ENCODE measurements around the gene ITGA5.

The ITGA5 gene

DNA sequence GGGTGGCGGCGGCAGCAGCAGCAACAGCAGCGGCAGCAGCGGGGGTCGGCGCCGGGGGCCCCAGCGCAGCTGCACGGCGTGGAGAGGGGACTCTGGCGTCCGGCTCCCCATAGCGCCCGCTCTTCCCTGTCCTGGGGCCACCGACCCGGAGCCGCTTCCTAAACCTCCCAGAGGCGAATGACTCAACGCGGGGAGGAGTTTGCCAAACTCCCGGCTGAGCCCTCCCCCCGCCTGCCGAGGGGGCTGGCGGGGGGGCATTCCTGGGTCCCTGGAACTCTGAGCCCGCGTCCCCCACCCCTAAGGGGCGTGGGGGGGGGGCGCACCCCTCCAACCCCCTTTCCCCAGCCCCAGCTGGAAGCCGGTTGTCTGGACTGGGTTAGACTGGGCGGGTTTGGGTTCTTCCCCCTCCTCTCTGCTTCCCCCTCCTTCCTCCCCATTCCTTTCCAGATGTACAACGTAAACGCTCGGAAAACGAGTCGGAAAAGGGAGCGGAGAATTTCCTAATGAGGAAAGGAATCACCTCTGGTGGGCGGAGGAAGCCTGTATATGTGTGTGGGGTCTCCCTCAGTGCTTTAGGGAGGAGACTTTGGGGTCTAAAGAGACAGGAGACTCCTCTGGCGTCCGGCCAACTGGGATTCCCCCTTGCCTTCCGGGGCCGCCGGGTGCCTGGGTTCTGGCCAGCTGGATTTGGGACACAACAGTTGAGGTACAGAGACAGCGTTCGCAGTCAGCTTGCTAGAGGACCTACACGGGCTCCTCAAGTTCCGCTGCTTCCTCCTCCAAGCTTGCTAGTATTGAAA is at the start of gene ITGA5:
ITGA5 (minus strand) TSS at position 179 of the 800 bp plus-strand sequence; CDS start at position 111, 68 bp downstream.
- DNase-seq (ENCODE audit: low spot score) = peak; percentile 48

DNA sequence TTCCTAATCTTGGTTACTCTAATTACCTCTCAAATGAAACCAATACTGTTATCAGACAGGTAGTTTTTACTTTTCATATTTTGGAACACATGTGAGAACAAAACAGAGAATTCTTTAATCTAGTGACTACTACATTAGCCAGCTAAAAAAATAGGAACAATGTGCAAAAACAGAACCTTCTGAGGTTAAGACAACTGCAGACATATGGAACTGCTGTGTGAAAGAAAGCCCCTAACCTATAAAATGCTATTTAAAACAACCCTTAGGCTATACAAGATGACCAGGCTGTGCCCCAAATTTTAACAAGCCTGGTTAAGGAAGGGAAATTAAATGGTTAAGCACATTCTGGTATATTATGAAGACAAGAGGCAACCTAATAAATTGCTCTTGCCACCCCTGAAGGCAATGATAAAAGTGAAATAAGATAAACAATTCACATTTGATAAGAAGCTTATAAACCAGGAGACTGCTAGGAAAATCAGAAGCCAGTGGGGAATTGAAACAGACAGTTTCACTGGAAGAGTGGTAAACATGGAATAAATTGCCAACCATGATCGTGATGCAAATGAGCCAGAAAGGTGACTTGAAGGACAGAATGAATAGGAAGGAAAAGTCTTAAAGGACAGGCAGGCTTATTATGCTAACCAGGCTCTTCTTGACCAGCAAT is 46.9 kb upstream of the ITGA5 start:
- no peak for DNase-seq (ENCODE audit: low spot score)

DNA sequence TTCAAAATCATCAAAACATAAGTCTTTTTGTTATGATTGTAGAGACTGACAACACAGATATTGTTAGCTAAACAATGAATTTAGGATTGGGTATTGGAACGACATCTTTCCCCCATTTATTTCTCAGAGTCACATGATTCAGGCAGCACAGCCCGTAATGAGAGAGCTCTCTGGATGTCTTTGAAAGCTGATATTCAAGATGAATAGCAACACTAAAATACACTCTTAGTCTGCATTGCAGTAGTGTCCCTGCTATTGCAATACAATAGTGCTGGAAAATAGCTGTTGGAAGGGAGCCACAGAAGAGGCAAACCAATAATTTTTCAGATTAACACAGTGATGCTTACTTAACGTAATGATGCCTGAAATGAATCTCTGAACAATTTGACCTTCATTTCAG is 44.4 kb upstream of the ITGA5 start:
- DNase-seq (ENCODE audit: low spot score) = no peak

DNA sequence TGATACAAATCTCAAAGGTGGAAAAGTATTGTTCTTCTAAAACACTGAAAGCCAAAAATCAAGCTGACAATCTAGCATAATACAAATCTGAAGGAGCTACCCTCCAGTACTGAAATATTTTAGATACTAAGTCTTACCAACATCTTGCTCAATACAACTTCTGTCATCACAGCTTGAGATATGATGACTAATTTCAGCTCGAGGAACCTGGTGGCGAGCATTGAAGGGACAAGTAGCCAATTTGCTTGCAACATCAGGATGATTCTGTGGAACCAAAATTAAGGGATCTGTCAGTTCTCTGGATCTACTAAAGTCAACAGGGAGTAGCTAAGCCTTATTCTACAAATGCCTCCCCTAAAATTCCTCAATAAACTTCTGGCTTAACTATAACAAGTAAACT is 44.0 kb upstream of the ITGA5 start:
- no peak for DNase-seq (ENCODE audit: low spot score)

DNA sequence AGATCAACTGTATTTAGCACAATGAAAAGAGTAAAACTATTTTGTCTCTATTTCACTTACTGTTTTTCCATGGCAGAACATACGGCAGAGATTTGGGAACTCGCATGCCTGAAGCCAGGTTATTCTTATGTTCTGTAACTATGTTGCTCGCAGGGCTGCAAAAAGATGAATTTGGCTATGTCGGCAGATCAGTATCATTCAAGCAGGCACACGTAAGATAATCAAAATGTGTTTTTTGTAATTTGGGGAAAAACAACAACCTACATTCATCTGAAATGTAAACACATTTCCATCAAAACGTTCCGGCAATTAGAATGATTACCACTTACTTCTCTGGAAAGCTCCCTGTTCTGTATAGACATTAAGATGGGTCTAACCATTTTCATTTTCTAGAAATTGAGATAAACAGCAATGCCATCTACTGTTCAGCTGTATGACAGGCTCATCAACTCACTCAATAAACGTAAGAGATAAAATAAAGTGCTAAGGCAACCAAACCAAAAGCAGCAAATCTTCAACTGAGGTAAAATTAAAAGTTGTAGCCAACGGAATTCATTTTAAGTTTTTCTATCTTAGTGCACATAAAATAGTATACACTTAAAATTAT is 41.4 kb upstream of the ITGA5 start:
- no peak for DNase-seq (ENCODE audit: low spot score)

DNA sequence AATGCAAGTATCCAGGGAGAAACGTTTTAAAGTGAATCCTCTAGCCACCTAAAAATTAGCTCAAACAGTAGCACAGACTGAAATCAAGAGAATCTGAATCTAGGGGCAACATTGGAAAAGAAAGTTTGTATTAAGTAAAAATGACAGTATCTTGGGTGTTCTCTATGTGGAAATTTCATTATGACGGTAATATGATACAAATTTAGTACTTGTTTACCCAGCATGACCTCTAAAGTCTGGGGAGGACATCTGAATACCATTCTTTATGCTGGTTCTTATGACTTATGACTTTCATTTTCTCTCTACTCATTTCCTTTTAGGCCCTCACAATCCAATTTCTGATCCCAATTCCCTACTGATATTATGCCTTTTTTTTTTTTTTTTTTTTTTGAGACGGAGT is 40.3 kb upstream of the ITGA5 start:
- DNase-seq (ENCODE audit: low spot score) = no peak

DNA sequence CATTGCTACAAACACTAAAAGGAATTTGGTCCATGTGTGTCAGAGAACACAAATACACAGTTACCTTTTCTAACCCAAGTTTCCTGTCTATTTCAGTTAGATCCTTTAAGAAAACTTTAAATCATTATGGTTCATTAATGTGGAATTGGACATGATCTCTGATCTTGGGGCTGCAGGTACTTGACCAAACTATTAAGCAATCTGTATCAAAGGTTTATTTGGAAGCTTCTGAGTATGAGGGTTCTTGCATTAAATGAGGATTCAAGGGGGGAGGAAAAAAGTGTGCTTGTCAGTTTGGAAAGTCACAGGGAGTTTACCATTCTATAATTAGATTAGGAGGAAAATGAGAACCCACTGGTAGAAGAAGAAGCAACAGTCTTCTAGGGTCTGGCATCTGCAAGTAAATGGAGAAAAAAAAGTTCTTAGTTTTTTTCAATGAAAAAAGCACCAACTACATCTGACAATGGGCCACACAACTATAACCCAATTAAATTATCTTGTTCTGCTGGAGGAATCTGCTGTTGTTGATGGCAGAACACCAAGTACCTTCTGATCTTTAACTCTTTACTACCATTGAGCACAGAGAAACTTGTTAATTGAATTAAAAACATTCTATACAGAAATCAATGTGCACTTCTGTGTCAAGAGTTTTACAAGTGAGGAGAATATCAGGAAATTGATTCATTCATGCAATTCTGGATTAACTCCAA is 36.8 kb upstream of the ITGA5 start:
- no peak for DNase-seq (ENCODE audit: low spot score)

DNA sequence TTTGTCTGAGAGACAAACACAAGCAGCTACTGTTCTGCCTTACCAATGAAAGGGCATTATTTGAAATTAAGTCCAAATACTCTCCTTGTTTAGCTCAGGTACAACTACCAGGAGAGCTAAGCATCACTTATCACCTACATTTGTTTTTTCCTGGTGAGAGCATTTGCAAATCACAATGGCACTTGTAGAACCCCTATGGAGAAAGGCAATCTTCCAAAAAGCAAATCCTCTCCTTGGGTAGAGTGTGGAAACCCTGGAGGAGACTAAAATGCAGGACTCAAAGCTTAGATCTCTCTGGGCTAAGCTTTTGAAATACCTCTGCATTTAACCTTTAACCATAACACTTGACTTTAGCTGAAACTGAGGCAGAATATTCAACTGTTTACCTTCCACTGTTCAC is 33.6 kb upstream of the ITGA5 start:
- no peak for DNase-seq (ENCODE audit: low spot score)

DNA sequence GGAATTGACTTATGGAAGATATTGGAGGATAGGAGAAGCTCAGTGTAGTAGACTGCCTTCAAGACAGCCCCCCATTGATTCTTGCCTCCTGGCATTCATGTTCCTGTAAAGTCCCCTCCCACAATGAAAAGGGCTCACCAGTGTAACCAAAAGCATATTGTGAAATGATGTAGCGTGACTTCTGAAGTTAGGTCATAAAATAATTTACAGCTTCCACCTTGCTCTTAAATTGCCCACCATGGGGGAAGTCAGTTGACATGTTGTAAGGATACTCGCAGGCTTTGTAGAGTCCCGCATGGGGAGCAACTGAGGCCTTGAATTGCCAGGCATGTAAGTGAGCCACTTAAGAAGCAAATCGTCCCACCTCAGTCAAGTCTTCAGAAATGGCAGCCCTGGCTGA is 29.3 kb upstream of the ITGA5 start:
- no peak for DNase-seq (ENCODE audit: low spot score)

DNA sequence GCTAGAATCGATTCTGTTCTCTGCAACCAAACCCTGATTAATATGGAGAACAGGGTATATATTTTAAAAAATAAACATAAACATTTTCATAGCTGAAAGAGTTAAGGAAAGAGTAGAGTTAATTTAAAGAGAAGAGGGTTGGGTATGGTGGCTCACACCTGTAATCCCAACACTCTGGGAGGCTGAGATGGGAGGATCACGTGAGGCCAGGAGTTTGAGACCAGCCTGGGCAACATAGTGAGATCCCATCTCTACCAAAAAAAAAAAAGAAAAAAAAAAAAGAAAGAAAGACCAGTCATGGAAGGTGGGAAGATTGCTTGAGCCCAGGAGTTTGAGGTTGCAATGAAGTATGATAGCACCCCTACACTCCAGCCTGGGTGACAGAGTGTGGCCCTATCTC is 28.9 kb upstream of the ITGA5 start:
- DNase-seq (ENCODE audit: low spot score) = no peak

DNA sequence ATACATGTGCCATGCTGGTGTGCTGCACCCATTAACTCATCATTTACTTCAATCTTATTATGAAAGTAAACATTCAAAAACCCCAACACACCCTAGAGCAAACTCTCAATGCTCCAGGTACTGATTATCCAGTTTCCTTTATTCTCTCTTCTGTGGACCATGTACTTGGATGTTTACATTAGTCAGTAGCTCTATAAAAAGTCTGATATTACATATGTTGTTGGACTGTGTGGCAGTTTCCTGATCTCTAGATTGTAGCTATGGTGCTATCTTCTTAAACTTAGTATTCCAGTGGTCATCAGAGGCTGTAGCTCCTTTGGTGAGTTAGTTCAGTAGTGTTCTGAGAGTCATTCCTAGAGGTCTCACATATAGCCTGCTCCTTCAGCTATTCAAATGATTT is 25.1 kb upstream of the ITGA5 start:
- DNase-seq (ENCODE audit: low spot score) = no peak

DNA sequence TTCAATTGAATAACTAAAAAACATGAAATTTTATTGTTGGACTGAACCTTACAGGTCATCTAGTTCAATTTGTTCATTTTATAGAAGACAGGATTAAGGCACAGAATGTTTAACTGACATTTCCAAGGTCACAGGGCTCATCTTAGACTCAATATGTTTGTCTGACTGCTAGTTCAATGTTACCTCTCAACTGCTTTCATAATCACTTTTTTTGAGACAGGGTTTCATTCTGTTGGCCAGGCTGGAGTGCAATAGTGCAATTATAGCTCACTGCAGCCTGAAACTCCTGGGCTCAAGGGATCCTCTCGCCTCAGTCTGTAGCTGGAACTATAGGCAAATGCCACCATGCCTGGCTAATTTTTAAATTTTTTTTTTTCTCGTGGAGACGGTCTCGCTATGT is 24.4 kb upstream of the ITGA5 start:
- DNase-seq (ENCODE audit: low spot score) = no peak

DNA sequence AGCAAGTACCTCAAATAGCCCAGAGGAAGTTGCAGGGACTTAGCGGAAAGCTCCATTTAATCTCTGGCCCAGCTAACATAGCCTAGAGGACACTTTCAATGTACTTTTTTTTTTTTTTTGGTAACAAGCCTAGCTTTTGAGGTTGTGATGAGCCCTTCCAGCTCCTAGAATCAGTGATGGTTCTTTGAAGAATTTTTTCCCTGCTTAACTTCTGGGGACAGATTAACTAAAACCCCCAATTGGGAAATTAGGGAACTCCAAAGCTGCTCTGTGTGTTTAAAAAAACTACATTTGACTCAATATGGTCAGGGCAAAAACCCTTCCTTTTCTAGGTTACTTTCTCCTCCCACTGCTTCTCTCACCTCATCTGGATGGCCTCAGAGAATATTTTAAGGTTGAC is 23.9 kb upstream of the ITGA5 start:
- DNase-seq (ENCODE audit: low spot score) = no peak

DNA sequence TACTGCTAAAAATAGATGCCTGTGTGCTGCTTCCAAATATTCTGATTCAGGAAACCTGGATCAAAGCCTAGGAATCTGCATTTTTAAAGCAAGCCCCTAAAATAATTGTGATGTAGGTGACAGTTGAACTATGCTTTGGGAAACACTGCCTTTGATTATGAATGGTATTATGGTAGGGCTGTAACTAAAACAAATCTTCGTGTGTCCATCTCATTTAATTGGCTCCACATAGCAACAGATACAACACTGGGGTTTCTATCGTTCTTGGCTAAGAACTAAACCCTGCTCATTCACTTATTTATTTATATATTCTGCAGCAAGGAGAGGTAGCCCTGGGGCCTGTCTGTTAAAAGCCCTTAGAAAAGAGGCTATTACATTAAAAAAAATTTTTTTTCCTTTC is 23.0 kb upstream of the ITGA5 start:
- DNase-seq (ENCODE audit: low spot score) = no peak

DNA sequence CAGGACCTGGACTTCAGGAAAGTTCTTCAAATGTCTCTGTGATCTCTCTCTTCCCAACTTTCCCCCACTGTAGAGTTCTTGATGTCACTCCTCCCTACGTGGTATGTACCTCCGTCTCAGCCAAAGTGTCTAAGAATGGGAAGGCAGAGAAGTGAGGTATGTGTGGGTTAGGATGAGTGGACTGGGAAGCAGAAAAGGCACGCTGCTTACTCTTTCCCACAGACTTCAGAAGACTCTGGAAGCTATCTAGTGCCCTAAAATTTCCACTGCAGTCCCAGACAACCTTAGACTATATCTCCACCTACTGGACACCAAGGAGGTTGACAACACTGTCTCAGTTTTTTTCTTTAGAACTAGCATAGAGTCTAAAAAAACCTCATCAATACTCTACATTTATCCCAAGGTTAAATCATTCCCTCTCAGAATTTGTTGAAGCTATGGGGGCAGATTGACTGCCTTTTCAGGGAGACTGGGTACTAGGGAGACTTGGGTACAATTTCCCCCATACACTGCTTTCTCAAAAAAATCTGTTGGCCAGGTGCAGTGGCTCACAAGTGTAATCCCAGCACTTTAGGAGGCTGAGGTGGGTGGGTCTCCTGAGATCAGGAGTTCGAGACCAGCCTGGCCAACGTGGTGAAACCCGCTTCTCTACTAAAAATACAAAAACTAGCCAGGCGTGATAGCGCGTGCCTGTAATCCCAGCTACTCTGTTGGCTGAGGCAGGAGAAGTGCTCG is 20.6 kb upstream of the ITGA5 start:
- DNase-seq (ENCODE audit: low spot score) = peak; percentile 68

DNA sequence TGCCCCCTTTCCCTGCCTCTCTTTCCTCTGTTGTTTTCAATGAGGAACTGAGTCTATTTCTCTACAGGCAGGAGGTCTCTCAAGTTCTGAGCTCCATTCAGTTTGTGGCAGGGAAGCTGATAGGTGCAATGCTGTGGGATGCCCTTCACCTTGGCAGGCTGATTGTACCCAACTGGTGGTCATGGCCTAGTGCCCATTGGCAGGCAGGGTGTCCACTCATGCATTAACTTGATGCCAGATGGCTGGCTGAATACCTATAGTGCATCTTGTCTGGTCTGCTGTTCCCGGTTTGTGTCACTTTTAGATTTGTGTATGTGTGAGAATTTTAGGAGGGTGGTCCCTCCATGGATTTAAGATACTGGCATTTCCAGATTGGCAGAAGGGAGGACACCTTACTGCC is 20.0 kb upstream of the ITGA5 start:
- DNase-seq (ENCODE audit: low spot score) = no peak

DNA sequence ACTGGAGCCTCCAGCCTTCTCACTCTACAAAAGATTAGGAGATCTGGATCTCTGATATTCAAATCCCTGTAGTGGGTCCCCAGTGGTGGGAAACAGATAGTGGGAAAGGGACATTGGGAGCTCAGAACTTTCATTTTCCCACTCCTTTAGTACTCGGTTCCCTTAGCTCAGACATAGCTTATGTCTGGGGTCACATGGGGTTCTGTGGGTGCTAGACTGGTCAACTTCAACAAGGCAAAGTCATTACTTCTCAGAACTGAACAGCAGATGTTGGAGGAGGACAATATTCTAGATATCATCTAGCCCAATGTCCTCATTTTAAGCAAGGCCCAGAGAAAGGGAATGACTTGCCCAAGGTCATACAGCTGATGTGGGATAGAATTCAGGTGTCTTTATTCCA is 19.5 kb upstream of the ITGA5 start:
- no peak for DNase-seq (ENCODE audit: low spot score)

DNA sequence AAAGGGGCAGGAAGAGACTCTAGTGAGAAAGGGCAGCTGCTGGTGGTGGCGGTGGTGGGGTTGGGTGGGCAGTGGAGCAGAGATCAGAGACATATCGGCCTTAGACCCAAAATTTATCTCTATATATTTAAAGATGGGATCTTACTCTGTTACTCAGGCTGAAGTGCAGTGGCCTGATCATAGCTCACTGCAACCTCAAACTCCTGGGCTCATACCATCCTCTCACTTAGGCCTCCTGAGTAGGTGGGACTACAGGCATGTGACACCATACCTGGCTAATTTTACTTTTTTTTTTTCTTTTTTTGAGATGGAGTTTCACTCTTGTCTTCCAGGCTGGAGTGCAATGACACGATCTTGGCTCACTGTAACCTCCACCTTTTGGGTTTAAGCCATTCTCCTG is 18.6 kb upstream of the ITGA5 start:
- DNase-seq (ENCODE audit: low spot score) = no peak

DNA sequence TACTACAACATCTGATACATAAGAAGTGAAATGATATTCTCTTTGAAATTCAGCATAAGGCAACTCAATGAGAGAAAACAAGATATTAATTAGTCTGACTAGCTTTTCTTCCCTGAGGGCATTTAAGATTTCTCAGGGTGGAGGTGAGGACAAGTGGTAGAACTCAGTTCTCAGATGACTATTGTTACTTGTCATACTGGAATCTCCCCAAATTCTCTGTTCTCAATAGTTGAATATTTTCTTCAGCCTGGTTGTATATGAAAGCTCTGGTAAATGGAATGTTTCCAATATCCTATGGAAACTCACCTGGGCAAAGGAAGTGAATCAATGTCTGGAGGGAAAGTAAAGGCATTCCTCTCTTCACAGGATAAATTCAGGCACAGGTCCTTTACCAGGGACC is 18.2 kb upstream of the ITGA5 start:
- no peak for DNase-seq (ENCODE audit: low spot score)

DNA sequence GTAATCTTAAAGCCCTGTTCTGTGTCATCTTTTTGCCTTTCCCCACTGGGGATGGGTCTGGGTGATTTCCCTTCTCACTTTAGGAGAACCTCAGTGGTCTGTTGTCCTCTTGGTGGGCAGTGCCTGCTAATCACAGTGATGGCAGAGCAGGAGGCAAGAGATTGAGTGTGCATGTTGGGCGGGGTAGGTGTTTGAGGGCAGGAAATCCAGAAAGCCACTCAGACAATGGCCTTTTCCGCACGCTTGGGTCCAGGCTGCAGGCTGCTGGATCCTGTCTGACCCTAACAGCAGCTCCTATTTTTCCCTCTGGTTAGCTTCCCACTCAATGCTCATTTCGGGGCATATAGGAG is 13.7 kb upstream of the ITGA5 start:
- no peak for DNase-seq (ENCODE audit: low spot score)

DNA sequence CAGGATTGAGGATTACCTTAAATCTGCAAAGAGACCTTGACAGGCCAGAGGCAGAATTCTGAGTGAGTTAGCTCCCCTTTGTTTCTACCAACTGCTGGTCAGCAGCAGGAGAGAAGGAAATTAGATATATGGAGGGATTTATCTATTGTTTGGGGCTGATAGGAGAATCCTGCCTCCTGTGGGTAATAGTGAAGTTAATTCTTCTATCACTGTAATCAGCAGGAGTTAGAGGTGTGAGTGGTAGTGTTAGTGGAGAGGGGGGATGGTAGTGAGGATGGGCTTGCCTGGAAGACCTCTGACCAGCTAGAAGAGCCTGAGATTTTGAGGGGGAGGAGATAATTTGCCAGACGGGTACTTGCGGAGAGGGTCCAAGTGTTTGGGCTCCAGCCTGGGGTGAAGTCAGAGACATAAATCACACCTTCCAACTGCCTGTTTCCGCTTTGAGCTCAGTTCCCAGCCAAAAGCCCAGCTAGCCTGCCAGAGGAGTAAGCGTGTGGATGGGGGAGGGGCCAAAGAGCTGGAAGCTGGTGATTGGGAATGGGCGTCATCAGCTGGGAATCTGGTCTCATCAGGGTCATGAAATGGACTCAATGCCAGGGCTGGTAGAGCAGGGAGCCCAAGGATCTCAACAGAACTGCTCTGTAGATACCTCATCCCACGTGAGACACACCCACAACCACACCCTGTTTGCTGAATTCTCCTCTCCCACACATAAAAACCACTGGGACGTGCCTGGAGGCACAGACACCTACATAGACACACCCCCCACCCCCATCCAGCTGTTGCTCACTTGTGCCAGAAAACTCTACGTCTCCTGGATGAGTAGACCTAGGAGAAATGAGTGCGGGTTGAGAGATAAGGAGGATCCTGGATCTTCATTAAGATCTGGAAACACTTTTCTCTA is 13.1 kb upstream of the ITGA5 start:
- peak; percentile 57 for DNase-seq (ENCODE audit: low spot score)
